ENCODE results near the gene PDE4A.
"Not testable (repeated sequence)": the region's sequence is repeated elsewhere in the genome, so short reads cannot be mapped to it uniquely, and the experiment has no call there.

Gene PDE4A

GRCh38 chr19:10408511-10409283 is 11.6 kb upstream of the PDE4A start:
- Histone ChIP-seq H3K36me3 (ENCODE audit: insufficient read depth, low read length) (no peaks in the 10 kb centered on the region), H2AFZ (ENCODE audit: low read depth, low read length) (no peak overlapping the region), H3K4me1 (ENCODE audit: insufficient read depth, low read length) (peaks cover 7% of the 10 kb centered on the region), H3K27me3 (ENCODE audit: insufficient read depth, low read length) (no peaks in the 10 kb centered on the region), H3K9me3 (ENCODE audit: low read length) (no peaks in the 10 kb centered on the region), H3K4me3 (ENCODE audit: low read length) (no peak overlapping the region)

GRCh38 chr19:10411224-10411623 is 9.1 kb upstream of the PDE4A start:
- H2AFZ ChIP-seq (ENCODE audit: low read depth, low read length); H3K27me3 ChIP-seq (ENCODE audit: insufficient read depth, low read length); H3K4me3 ChIP-seq (ENCODE audit: low read length); H3K4me1 ChIP-seq (ENCODE audit: insufficient read depth, low read length); H3K9me3 ChIP-seq (ENCODE audit: low read length); H3K36me3 ChIP-seq (ENCODE audit: insufficient read depth, low read length): not testable (repeated sequence)

- H3K4me3 ChIP-seq (ENCODE audit: low read length): no peak overlapping the region
- H3K27me3 ChIP-seq (ENCODE audit: insufficient read depth, low read length): peaks cover 17% of the 10 kb centered on the region
- peaks cover 5% of the 10 kb centered on the region for H3K9me3 ChIP-seq (ENCODE audit: low read length)
- no peaks in the 10 kb centered on the region for H3K36me3 ChIP-seq (ENCODE audit: insufficient read depth, low read length)
- peaks cover 4% of the 10 kb centered on the region for H3K4me1 ChIP-seq (ENCODE audit: insufficient read depth, low read length)
- no peak overlapping the region for H2AFZ ChIP-seq (ENCODE audit: low read depth, low read length)
These were observed 7.9 kb upstream of the PDE4A start for GRCh38 chr19:10412257-10412977.

- Histone ChIP-seq H3K27me3 (ENCODE audit: insufficient read depth, low read length) (peaks cover 44% of the 10 kb centered on the region), H3K36me3 (ENCODE audit: insufficient read depth, low read length) (no peaks in the 10 kb centered on the region), H3K4me3 (ENCODE audit: low read length) (peak overlapping the region; percentile 46), H2AFZ (ENCODE audit: low read depth, low read length) (peak overlapping the region; percentile 85), H3K4me1 (ENCODE audit: insufficient read depth, low read length) (peaks cover 25% of the 10 kb centered on the region), H3K9me3 (ENCODE audit: low read length) (peaks cover 5% of the 10 kb centered on the region)
These were observed 4.3 kb upstream of the PDE4A start for GRCh38 chr19:10416083-10416379.

- no peaks in the 10 kb centered on the region for H3K36me3 ChIP-seq (ENCODE audit: insufficient read depth, low read length)
- peaks cover 5% of the 10 kb centered on the region for H3K9me3 ChIP-seq (ENCODE audit: low read length)
- peak overlapping the region; percentile 46 for H3K4me3 ChIP-seq (ENCODE audit: low read length)
- peak overlapping the region; percentile 85 for H2AFZ ChIP-seq (ENCODE audit: low read depth, low read length)
- H3K27me3 ChIP-seq (ENCODE audit: insufficient read depth, low read length): peaks cover 50% of the 10 kb centered on the region
- peaks cover 29% of the 10 kb centered on the region for H3K4me1 ChIP-seq (ENCODE audit: insufficient read depth, low read length)
These were observed 3.7 kb upstream of the PDE4A start for GRCh38 chr19:10416380-10417257.

GRCh38 chr19:10417541-10418234 is 2.6 kb upstream of the PDE4A start:
- Histone ChIP-seq H2AFZ (ENCODE audit: low read depth, low read length) (no peak overlapping the region), H3K4me1 (ENCODE audit: insufficient read depth, low read length) (peaks cover 29% of the 10 kb centered on the region), H3K36me3 (ENCODE audit: insufficient read depth, low read length) (no peaks in the 10 kb centered on the region), H3K4me3 (ENCODE audit: low read length) (no peak overlapping the region), H3K27me3 (ENCODE audit: insufficient read depth, low read length) (peaks cover 60% of the 10 kb centered on the region), H3K9me3 (ENCODE audit: low read length) (peaks cover 5% of the 10 kb centered on the region)

- H3K4me3 ChIP-seq (ENCODE audit: low read length): no peak overlapping the region
- peaks cover 62% of the 10 kb centered on the region for H3K27me3 ChIP-seq (ENCODE audit: insufficient read depth, low read length)
- no peaks in the 10 kb centered on the region for H3K36me3 ChIP-seq (ENCODE audit: insufficient read depth, low read length)
- peaks cover 5% of the 10 kb centered on the region for H3K9me3 ChIP-seq (ENCODE audit: low read length)
- H3K4me1 ChIP-seq (ENCODE audit: insufficient read depth, low read length): peaks cover 29% of the 10 kb centered on the region
- H2AFZ ChIP-seq (ENCODE audit: low read depth, low read length): no peak overlapping the region
These were observed 2.2 kb upstream of the PDE4A start for GRCh38 chr19:10418235-10418484.

- H3K27me3 ChIP-seq (ENCODE audit: insufficient read depth, low read length): peaks cover 65% of the 10 kb centered on the region
- no peaks in the 10 kb centered on the region for H3K36me3 ChIP-seq (ENCODE audit: insufficient read depth, low read length)
- H3K4me1 ChIP-seq (ENCODE audit: insufficient read depth, low read length): peaks cover 29% of the 10 kb centered on the region
- H3K9me3 ChIP-seq (ENCODE audit: low read length): peaks cover 5% of the 10 kb centered on the region
- H2AFZ ChIP-seq (ENCODE audit: low read depth, low read length): no peak overlapping the region
- no peak overlapping the region for H3K4me3 ChIP-seq (ENCODE audit: low read length)
These were observed 1.7 kb upstream of the PDE4A start for GRCh38 chr19:10418485-10419199.

- H3K27me3 ChIP-seq (ENCODE audit: insufficient read depth, low read length): peaks cover 65% of the 10 kb centered on the region
- H3K4me3 ChIP-seq (ENCODE audit: low read length): peak overlapping the region; percentile 41
- H3K9me3 ChIP-seq (ENCODE audit: low read length): peaks cover 4% of the 10 kb centered on the region
These were observed 1.1 kb upstream of the PDE4A start for GRCh38 chr19:10419200-10419645.

GRCh38 chr19:10419646-10420443 is 493 bp upstream of the PDE4A start:
- peaks cover 69% of the 10 kb centered on the region for H3K27me3 ChIP-seq (ENCODE audit: insufficient read depth, low read length)
- H3K4me1 ChIP-seq (ENCODE audit: insufficient read depth, low read length): peaks cover 29% of the 10 kb centered on the region
- H3K4me3 ChIP-seq (ENCODE audit: low read length): peak overlapping the region; percentile 41
- H2AFZ ChIP-seq (ENCODE audit: low read depth, low read length): no peak overlapping the region
- H3K36me3 ChIP-seq (ENCODE audit: insufficient read depth, low read length): no peaks in the 10 kb centered on the region
- no peaks in the 10 kb centered on the region for H3K9me3 ChIP-seq (ENCODE audit: low read length)

More at GRCh38 chr19:10419200-10419645, 1.1 kb upstream of the PDE4A start:
- H3K36me3 ChIP-seq (ENCODE audit: insufficient read depth, low read length): no peaks in the 10 kb centered on the region
- H3K4me1 ChIP-seq (ENCODE audit: insufficient read depth, low read length): peaks cover 29% of the 10 kb centered on the region
- H2AFZ ChIP-seq (ENCODE audit: low read depth, low read length): no peak overlapping the region

- no peaks in the 10 kb centered on the region for H3K36me3 ChIP-seq (ENCODE audit: insufficient read depth, low read length)
- H3K9me3 ChIP-seq (ENCODE audit: low read length): no peaks in the 10 kb centered on the region
- H2AFZ ChIP-seq (ENCODE audit: low read depth, low read length): no peak overlapping the region
- peaks cover 72% of the 10 kb centered on the region for H3K27me3 ChIP-seq (ENCODE audit: insufficient read depth, low read length)
- H3K4me1 ChIP-seq (ENCODE audit: insufficient read depth, low read length): peaks cover 25% of the 10 kb centered on the region
- no peak overlapping the region for H3K4me3 ChIP-seq (ENCODE audit: low read length)
These were observed 1.1 kb downstream of the PDE4A start for GRCh38 chr19:10421240-10422045.
